Measurements from ENCODE around the gene RBM10.

RBM10 gene

DNA sequence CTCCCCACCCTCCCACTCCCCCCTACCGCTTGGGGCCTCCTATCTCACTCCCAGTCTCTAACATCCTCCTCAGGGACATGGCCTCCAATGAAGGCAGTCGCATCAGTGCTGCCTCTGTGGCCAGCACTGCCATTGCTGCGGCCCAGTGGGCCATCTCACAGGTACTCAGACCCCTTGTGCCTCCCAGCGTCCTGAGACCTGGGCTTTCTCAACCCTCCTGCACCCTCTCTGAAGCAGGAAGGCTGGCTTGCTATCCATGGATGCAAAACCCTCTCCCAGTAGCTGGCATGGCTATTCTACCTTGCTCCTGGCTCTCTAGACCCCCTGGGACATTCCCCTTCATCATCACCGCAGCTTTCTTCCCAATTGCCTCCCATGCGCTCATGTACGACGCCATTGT, 35.3 kb downstream of the RBM10 start:
- H3K4me1 ChIP-seq (ENCODE audit: insufficient read depth, insufficient read length) = peaks cover 7% of the 10 kb centered on the region
- H3K9me3 ChIP-seq (ENCODE audit: insufficient read depth, low read length) = no peaks in the 10 kb centered on the region
- H3K36me3 ChIP-seq (ENCODE audit: insufficient read depth, insufficient read length, low read length) = peaks cover 88% of the 10 kb centered on the region
- no peak for DNase-seq (ENCODE audit: low read depth, low spot score)
- H3K9ac ChIP-seq (ENCODE audit: insufficient read length, low read depth) = no peak overlapping the region
- H3K27me3 ChIP-seq (ENCODE audit: insufficient read depth, insufficient read length) = no peaks in the 10 kb centered on the region
- H3K4me3 ChIP-seq (ENCODE audit: insufficient read length, low read depth) = no peak overlapping the region
- TF ChIP-seq SUZ12 (IDR thresholded peaks at IDR 0.05; ENCODE audit: extremely low read depth, insufficient read depth, insufficient read length) (no peak), ZNF274 (IDR thresholded peaks at IDR 0.05; ENCODE audit: low read depth, low read length) (no peak), YY1 (IDR thresholded peaks at IDR 0.05; ENCODE audit: insufficient read depth, insufficient read length) (no peak)

DNA sequence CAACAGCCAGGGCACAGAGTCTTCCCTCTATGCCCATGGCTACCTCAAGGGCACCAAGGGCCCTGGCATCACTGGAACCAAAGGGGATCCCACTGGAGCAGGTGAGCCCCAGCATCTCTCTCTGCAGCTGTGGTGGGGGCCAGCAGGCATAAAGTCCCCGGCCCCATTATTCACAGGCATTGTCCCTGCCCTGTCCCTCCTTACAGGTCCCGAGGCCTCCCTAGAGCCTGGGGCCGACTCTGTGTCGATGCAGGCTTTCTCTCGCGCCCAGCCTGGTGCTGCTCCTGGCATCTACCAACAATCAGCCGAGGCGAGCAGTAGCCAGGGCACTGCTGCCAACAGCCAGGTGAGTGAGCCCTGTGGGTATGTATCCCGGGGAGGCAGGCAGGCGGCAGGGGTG, 36.3 kb downstream of the RBM10 start:
- Histone ChIP-seq H3K4me3 (ENCODE audit: insufficient read length, low read depth) (no peak overlapping the region), H3K27me3 (ENCODE audit: insufficient read depth, insufficient read length) (no peaks in the 10 kb centered on the region), H3K36me3 (ENCODE audit: insufficient read depth, insufficient read length, low read length) (peaks cover 88% of the 10 kb centered on the region), H3K9me3 (ENCODE audit: insufficient read depth, low read length) (no peaks in the 10 kb centered on the region), H3K4me1 (ENCODE audit: insufficient read depth, insufficient read length) (peaks cover 3% of the 10 kb centered on the region), H3K9ac (ENCODE audit: insufficient read length, low read depth) (no peak overlapping the region)
- no peak for DNase-seq (ENCODE audit: low read depth, low spot score)
- TF ChIP-seq SUZ12 (IDR thresholded peaks at IDR 0.05; ENCODE audit: extremely low read depth, insufficient read depth, insufficient read length) (no peak), YY1 (IDR thresholded peaks at IDR 0.05; ENCODE audit: insufficient read depth, insufficient read length) (no peak), ZNF274 (IDR thresholded peaks at IDR 0.05; ENCODE audit: low read depth, low read length) (no peak)

DNA sequence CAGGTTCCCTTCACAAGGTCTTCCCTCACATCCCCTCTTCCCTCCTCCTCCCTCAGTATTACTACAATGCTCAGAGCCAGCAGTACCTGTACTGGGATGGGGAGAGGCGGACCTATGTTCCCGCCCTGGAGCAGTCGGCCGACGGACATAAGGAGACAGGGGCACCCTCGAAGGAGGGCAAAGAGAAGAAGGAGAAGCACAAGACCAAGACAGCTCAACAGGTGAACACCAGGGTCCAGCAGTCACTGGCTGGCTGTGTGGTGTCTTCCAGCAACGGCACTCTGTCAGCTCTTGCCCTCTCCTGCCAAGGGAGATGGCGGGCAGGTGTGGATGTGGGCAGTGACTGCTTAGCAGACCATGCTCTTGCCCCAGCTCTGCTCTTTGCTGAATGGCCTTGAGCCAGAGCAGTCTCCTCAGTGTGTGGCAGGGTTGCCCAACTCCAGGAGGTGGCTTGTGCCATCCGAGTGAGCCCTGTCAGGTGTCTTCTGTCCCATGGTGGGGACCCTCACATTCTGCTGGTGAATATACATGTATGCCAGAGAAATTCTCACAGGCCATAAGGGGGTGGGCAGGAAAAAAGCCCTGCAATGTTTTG, 37.2 kb downstream of the RBM10 start:
- no peaks in the 10 kb centered on the region for H3K9me3 ChIP-seq (ENCODE audit: insufficient read depth, low read length)
- no peak for DNase-seq (ENCODE audit: low read depth, low spot score)
- H3K4me1 ChIP-seq (ENCODE audit: insufficient read depth, insufficient read length) = peaks cover 4% of the 10 kb centered on the region
- no peak for TF ChIP-seq ZNF274 (IDR thresholded peaks at IDR 0.05; ENCODE audit: low read depth, low read length)
- TF ChIP-seq SUZ12 (IDR thresholded peaks at IDR 0.05; ENCODE audit: extremely low read depth, insufficient read depth, insufficient read length) = no peak
- TF ChIP-seq YY1 (IDR thresholded peaks at IDR 0.05; ENCODE audit: insufficient read depth, insufficient read length) = no peak
- H3K27me3 ChIP-seq (ENCODE audit: insufficient read depth, insufficient read length) = no peaks in the 10 kb centered on the region
- H3K4me3 ChIP-seq (ENCODE audit: insufficient read length, low read depth) = no peak overlapping the region
- peaks cover 88% of the 10 kb centered on the region for H3K36me3 ChIP-seq (ENCODE audit: insufficient read depth, insufficient read length, low read length)
- H3K9ac ChIP-seq (ENCODE audit: insufficient read length, low read depth) = no peak overlapping the region

DNA sequence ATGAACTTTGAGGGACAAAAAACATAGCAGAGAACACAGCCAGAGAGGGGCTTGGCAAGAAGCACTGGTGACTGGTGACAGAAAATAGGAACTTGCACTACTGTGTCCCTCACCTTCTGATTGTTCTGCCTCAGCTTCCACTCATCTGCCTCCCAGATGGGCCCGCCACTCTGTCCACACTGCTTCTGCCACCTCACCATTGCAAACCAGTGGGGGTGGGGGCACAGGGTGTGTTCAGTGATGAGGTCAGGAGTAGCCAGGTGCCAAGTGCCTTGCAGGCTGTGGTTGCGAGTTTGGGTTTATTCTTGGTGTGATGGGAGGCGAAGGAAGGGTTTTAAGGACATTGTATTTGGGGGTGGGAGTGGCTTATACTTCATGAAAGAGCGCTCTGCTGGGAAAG, 39.5 kb downstream of the RBM10 start:
- H3K9me3 ChIP-seq (ENCODE audit: insufficient read depth, low read length) = no peaks in the 10 kb centered on the region
- H3K36me3 ChIP-seq (ENCODE audit: insufficient read depth, insufficient read length, low read length) = peaks cover 67% of the 10 kb centered on the region
- TF ChIP-seq ZNF274 (IDR thresholded peaks at IDR 0.05; ENCODE audit: low read depth, low read length) = no peak
- TF ChIP-seq YY1 (IDR thresholded peaks at IDR 0.05; ENCODE audit: insufficient read depth, insufficient read length) = no peak
- no peak for TF ChIP-seq SUZ12 (IDR thresholded peaks at IDR 0.05; ENCODE audit: extremely low read depth, insufficient read depth, insufficient read length)
- H3K4me1 ChIP-seq (ENCODE audit: insufficient read depth, insufficient read length) = peaks cover 4% of the 10 kb centered on the region
- no peaks in the 10 kb centered on the region for H3K27me3 ChIP-seq (ENCODE audit: insufficient read depth, insufficient read length)
- no peak for DNase-seq (ENCODE audit: low read depth, low spot score)
- H3K4me3 ChIP-seq (ENCODE audit: insufficient read length, low read depth) = no peak overlapping the region
- no peak overlapping the region for H3K9ac ChIP-seq (ENCODE audit: insufficient read length, low read depth)

DNA sequence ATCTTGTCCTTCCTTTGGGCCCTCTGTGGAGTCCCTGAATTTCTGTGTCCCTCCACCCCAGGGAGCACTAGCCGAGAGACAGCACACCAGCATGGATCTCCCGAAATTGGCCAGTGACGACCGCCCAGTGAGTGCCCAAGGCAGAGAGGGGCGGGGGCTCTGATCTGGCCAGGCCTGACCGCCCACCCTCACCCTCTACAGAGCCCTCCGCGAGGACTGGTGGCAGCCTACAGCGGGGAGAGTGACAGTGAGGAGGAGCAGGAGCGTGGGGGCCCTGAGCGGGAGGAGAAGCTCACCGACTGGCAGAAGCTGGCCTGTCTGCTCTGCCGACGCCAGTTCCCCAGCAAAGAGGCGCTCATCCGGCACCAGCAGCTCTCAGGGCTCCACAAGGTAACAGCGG, 40.2 kb downstream of the RBM10 start:
- DNase-seq (ENCODE audit: low read depth, low spot score) = no peak
- H3K4me3 ChIP-seq (ENCODE audit: insufficient read length, low read depth) = no peak overlapping the region
- H3K9me3 ChIP-seq (ENCODE audit: insufficient read depth, low read length) = no peaks in the 10 kb centered on the region
- TF ChIP-seq SUZ12 (IDR thresholded peaks at IDR 0.05; ENCODE audit: extremely low read depth, insufficient read depth, insufficient read length) = no peak
- no peak for TF ChIP-seq ZNF274 (IDR thresholded peaks at IDR 0.05; ENCODE audit: low read depth, low read length)
- TF ChIP-seq YY1 (IDR thresholded peaks at IDR 0.05; ENCODE audit: insufficient read depth, insufficient read length) = no peak
- H3K36me3 ChIP-seq (ENCODE audit: insufficient read depth, insufficient read length, low read length) = peaks cover 60% of the 10 kb centered on the region
- no peak overlapping the region for H3K9ac ChIP-seq (ENCODE audit: insufficient read length, low read depth)
- H3K4me1 ChIP-seq (ENCODE audit: insufficient read depth, insufficient read length) = peaks cover 8% of the 10 kb centered on the region
- H3K27me3 ChIP-seq (ENCODE audit: insufficient read depth, insufficient read length) = no peaks in the 10 kb centered on the region

DNA sequence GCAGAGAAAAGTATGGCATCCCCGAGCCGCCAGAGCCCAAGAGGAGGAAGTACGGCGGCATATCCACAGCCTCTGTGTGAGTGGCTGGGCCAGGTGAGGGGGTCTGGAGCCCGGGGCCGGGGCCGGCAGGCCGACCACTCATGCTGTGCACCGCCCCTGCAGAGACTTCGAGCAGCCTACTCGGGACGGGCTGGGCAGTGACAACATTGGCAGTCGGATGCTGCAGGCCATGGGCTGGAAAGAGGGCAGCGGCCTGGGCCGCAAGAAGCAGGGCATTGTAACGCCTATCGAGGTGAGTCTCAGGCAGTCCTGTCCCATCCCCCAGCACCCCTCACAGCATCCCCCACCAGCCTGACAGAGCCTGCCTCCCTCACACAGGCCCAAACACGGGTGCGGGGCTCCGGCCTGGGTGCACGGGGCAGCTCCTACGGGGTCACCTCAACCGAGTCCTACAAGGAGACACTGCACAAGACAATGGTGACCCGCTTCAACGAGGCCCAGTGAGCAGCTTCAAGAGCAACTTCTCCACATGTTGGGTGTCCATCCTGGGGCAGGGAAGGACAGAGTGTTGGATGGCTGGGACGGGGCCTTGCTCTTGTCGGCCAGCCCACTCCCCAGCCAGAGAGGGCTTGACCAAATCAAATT, 41.2 kb downstream of the RBM10 start:
- Histone ChIP-seq H3K9me3 (ENCODE audit: insufficient read depth, low read length) (no peaks in the 10 kb centered on the region), H3K9ac (ENCODE audit: insufficient read length, low read depth) (no peak overlapping the region), H3K4me1 (ENCODE audit: insufficient read depth, insufficient read length) (peaks cover 9% of the 10 kb centered on the region), H3K27me3 (ENCODE audit: insufficient read depth, insufficient read length) (no peaks in the 10 kb centered on the region), H3K36me3 (ENCODE audit: insufficient read depth, insufficient read length, low read length) (peaks cover 51% of the 10 kb centered on the region), H3K4me3 (ENCODE audit: insufficient read length, low read depth) (no peak overlapping the region)
- TF ChIP-seq ZNF274 (IDR thresholded peaks at IDR 0.05; ENCODE audit: low read depth, low read length) (no peak), YY1 (IDR thresholded peaks at IDR 0.05; ENCODE audit: insufficient read depth, insufficient read length) (no peak), SUZ12 (IDR thresholded peaks at IDR 0.05; ENCODE audit: extremely low read depth, insufficient read depth, insufficient read length) (no peak)
- DNase-seq (ENCODE audit: low read depth, low spot score) = no peak

DNA sequence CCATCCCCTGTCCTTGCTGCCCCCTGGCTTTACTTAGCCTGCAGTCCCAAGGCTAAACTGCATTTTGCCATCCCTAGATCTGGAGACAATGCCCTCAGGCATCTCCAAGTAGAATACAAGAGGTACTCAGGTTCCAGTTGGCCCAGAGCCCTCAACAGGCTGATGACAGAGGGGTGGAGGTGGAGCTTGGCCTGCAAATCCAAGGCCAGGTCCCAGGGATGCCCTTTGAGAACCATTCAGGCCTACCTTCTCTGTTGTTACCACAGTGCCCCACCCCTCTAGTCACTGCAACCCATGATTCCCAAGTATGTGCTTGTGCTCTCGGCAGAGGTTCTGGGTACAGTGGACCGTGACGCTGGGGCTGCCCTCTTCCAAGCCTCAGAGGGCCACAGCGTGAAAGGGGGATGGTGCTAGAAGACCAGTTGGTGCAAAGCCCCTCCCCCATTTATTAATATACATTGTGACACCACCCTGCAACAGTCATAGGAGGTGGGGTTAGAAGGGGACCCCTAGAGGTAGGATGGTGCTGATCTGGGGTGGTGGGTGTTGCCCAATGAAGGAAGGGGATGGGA, 42.2 kb downstream of the RBM10 start:
- Histone ChIP-seq H3K4me3 (ENCODE audit: insufficient read length, low read depth) (no peak overlapping the region), H3K9ac (ENCODE audit: insufficient read length, low read depth) (no peak overlapping the region), H3K36me3 (ENCODE audit: insufficient read depth, insufficient read length, low read length) (peaks cover 42% of the 10 kb centered on the region), H3K4me1 (ENCODE audit: insufficient read depth, insufficient read length) (peaks cover 9% of the 10 kb centered on the region), H3K27me3 (ENCODE audit: insufficient read depth, insufficient read length) (no peaks in the 10 kb centered on the region), H3K9me3 (ENCODE audit: insufficient read depth, low read length) (no peaks in the 10 kb centered on the region)
- no peak for DNase-seq (ENCODE audit: low read depth, low spot score)
- TF ChIP-seq SUZ12 (IDR thresholded peaks at IDR 0.05; ENCODE audit: extremely low read depth, insufficient read depth, insufficient read length) (no peak), ZNF274 (IDR thresholded peaks at IDR 0.05; ENCODE audit: low read depth, low read length) (no peak), YY1 (IDR thresholded peaks at IDR 0.05; ENCODE audit: insufficient read depth, insufficient read length) (no peak)
